HG02938 (cell line): ENCODE measurements around the gene NCOA3.
"Not testable (repeated sequence)": the region's sequence is repeated elsewhere in the genome, so short reads cannot be mapped to it uniquely, and the experiment has no call there.

Source experiments
- ATAC-seq: cut with Tn5 transposase; IDR thresholded peaks from one replicate; pipeline ENCODE4 v1.9.1; 2021; ENCODE audit warnings: mild to moderate bottlenecking, moderate library complexity; ENCODE audit not compliant: unreplicated experiment

The NCOA3 gene

DNA sequence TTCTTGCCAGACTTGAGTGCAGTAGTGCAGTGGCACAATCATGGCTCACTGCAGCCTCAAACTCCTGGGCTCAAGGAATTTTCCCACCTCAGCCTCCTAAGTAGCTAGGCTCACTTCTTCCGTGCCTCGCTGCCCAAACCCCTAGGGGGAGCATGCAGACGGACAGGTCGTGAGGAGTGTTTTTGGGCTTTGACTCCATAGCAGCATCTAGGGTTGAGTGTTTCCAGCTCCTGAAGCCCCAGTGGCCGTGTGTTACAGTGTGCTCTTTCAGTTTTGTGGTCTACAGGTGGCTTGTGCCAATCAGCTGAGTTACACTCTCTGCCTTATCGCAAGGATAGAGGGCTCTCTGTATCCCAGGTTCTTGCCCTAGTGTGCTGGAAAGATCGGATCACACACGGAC is 33.4 kb downstream of the NCOA3 start:
- ATAC-seq: no peak

DNA sequence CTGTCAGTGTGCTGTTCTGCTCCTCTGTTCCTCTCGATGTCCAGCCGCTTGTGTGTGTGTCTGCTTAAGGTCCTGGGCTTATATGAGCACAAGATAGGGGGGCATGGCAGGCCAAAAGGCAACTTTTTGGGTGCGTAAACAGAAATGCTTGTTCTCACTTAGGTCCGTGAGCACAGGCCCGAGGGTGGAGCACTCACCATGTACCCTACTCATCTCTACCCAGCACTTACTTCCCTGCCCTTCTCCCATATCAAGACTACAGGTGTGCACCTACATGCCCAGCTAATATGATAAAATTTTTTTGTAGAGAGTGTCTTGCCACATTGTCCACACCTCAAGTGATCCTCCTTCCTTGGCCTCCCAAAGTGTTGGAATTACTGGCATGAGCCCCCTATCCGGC is 34.3 kb downstream of the NCOA3 start:
- no peak for ATAC-seq

DNA sequence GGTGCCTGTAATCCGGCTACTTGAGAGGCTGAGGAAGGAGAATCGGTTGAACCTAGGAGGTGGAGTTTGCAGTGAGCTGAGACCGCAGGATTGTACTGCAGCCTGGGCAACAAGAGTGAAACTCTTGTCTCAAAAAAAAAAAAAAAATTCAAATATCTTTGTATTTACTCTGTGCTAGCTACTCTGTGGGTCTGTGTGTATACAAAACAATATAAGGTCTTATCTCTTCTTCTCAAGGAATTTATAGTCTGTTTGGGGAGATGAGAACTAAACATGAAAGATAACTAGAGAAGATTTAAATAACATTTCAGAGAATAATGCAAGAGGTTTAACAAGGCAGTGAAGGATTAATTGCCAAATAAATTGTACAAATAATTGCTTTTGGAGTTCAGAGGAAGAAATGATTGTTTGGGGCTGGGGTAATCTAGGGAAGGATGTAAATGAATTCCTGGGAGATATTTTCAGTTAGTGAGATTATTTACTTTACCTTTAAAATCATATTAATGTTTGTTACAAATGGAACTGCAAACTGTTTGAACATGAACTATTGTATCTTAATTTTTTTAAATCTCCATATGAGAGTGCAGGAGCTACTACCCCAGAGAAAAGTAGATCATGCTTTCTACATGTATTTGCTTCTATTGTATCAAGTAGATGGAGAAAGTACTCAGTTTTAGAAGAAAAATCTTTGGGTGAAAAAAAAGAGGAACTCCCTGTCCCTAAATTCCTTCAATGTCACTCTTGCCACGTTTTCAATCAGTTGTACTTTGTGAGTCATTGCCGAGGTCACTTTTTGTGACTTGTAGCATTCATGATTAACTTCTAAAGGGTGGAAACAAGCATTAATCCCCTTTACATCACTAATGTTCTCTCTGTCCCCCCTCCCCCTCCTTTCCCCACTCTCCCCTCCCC is 39.0 kb downstream of the NCOA3 start:
- no peak for ATAC-seq

DNA sequence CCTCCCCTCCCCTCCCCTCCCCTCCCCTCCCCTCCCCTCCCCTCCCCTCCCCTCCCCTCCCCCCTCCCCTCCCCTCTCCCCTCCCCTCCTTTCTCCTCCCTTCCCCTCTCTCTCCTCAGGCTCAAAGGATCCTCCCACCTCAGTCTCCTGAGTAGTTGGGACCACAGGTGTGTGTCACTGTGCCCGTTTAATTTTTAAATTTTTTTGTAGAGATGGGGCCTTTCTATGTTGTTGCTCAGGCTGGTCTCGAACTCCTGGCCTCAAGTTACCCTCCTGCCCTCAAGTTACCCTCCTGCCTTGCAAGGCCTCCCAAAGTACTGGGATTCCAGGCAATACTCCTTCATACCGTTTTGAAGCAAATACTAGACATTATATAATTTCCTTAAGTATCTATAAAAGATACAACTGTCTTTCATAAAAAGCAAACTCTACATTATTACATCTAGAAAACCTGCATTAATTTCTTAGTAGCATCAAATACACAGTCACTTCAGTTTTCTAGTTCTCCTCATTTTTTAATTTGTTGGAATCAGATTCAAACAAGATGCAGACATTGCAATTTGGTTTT is 39.8 kb downstream of the NCOA3 start:
- no peak for ATAC-seq

DNA sequence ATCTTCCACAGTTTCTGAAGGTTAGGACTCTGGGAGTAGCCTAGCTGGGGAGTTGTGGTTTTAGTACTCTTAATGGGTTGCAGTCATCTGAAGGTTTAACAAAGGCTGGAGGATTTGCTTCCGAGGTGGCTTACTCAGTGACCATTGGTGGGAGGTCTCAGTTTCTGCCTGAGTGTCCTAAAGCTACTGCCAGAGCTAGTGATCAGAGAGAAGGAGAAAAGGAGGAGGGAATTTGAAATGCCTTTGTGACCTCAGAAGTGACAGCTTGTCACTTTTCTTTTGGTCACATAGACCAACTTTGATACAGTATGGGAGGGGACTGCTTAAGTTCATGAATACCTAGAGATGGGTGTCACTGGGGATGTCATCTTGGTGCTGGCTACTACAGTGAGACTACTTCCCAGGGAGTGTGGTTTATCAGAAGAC is 41.3 kb downstream of the NCOA3 start:
- no peak for ATAC-seq

DNA sequence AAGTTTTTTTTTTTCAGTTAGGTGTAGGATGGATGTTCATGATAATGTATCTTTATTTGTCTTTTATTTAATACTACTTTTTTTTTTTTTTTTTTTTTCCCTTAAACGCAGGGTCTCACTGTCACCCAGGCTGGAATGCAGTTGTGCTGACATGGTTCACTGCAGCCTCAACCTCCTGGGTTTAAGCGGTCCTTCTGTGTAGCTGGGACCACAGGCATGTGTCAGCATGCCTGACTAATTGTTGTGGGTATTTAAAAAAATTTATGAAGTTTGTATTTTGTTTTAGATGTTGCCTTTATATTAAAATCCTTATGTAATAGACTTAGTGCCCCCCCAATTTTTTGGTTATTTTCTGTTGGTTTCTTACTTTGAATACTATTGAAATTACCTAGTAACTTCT is 42.6 kb downstream of the NCOA3 start:
- no peak for ATAC-seq

DNA sequence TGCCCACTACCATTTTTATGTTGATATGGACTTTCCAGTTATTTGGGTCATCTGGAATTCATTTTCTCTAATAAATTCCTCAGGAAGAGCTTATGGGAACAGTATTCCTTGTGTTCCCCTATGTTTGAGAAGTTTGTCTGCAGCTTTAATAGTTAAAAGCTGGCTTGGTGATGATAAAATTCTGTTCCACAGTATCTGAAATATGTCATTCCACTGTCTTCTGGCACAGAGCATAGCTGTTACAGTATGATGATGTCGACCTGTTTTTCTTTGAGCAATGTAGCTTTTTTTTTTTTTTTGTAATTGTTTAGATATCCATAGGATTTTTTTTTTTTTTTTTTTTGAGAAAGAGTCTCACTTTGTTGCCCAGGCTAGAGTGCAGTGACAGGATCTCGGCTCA is 43.2 kb downstream of the NCOA3 start:
- no peak for ATAC-seq

DNA sequence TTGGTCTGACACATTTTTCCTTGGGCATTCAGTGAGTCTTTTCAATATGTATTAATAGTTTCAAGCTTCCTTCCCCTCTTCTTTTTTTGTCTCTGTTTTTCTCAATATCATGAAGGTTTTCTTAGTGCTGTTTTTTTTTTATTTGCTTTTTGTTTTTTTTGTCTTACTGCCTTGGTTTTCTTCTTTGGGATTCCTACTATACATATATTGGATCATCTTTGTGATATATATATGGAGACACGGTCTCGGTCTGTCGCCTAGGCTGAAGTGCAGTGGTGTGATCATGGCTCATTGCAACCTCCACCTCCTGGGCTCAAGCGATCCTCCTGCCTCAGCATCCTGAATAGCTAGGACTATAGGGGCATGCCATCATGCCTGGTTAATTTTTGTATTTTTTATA is 43.8 kb downstream of the NCOA3 start:
- no peak for ATAC-seq

DNA sequence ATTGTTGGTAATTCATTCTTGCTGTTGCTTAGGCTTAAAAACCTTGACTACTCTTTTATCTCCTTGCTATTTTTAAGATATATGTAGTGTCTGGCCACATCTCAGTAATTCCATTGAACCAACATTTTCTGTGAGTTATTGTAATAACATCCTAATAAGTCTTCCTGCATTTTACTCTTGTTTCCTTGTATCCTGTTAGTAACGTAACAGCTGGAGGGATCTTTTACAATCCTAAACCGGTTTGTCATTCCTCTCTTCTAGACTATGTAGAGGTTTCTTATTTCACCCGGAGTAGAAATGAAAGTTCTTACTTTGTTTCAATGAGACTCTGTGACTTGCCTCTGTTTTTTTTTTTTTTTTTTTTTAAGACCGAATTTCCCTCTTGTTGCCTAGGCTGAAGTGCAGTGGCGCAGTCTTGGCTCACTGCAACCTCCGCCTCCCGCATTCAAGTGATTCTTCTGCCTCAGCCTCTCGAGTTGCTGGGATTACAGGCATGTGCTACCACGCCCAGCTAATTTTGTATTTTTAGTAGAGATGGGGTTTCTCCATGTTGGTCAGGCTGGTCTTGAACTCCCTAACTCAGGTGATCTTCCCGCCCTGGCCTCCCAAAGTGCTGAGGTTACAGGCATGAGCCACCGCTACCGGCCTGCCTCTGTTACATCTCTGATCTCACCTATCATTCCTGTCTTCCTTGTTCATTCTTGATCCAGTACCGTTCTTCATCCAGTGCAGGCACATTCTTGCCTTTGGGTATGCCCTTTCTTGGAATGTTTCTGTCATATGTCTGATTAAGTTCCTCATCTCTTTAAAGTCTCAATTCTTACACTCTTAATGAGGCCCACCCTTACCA is 44.7 kb downstream of the NCOA3 start:
- ATAC-seq: no peak

DNA sequence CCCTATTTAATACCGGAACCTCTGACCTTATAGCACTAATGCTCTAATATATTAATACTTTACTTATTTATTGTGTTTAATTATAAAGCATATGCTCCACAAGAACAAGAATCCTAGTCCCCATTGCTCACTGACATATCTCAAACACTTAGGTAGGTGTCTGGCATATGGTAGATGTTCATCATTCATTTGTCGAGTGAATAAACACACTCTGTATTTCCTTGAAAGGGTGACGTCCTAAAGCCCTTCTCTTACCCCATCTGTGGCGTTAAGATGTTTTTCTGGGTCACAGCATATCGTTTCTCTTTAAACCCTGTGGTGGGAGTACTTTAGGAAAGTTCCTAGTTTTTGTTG is 45.3 kb downstream of the NCOA3 start:
- no peak for ATAC-seq

DNA sequence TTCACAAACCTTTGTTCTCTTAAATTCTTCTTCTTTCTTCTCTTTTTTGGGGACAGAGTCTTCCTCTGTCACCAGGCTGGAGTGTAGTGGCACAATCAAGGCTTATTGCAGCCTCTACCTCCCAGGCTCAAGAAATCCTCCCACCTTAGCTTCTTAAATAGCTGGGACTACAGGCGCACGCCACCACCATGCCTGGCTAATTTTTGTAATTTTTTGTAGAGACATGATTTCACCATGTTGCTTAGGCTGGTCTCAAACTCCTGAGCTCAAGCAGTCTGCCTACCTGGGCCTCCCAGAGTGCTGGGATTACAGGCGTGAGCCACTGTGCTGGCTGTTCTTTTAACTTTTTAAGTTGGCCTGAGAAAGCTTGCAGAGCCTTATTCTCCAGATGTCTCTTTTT is 48.0 kb downstream of the NCOA3 start:
- ATAC-seq: no peak

DNA sequence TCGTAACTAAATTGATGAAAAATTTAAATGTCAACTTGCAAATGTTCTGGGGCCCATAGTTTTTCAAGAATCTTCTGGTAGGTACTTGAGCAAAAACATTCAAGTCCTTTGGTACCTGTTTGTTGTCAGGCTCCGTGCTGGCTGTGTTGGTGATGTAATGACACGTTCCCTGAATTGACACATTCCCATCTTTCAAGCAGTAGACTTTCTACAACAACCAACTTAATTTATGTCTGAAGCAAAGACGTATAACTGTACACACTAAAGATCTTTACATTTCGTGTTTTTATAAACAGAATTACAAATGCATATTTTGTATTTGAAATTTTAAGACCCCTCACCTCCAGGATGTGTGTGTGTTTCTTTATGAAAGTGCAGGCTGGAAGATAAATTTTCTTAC is 49.5 kb downstream of the NCOA3 start:
- ATAC-seq: no peak

DNA sequence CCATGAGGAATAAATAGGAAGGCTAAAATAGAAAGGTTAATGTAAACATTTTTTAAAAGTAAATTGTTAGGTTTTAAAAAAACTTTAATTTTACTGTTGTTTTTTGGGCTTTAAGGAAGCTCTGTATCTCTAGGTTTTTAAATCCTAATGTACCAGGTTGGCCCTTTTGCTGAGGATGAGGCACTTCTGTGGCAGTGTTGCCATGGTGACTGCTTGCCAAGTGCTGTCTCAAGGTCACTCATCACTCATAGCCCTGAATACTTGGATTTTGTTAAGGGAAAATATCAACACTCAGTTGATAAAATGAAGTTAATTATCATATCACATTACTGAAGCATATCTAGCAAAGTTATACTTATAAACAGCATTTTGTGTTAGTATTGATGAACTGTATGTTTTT is 50.2 kb downstream of the NCOA3 start:
- ATAC-seq: no peak

DNA sequence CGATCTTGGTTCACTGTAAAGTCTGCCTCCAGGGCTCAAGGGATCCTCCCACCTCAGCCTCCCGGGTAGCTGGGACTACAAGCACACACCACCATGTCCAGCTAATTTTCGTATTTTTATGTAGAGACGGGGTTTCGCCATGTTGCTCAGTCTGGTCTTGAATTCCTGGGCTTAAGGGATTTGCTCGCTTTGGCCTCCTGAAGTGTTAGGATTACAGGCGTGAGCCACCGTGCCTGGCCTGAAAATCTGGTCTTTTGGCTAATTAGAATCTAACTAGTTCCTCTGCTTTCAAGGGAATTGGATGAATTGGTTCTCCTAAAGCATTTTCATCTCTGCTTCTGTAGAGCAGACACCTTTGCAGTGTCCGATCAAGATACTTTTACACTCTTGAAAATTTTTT is 51.3 kb downstream of the NCOA3 start:
- no peak for ATAC-seq

DNA sequence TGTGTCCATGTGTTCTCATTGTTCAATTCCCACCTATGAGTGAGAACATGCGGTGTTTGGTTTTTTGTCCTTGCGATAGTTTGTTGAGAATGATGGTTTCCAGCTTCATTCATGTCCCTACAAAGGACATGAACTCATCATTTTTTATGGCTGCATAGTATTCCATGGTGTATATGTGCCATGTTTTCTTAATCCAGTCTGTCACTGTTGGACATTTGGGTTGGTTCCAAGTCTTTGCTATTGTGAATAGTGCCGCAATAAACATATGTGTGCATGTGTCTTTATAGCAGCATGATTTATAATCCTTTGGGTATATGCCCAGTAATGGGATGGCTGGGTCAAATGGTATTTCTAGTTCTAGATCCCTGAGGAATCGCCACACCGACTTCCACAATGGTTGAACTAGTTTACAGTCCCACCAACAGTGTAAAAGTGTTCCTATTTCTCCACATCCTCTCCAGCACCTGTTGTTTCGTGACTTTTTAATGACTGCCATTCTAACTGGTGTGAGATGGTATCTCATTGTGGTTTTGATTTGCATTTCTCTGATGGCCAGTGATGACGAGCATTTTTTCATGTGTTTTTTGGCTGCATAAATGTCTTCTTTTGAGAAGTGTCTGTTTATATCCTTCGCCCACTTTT is 52.0 kb downstream of the NCOA3 start:
- not testable (repeated sequence) for ATAC-seq

DNA sequence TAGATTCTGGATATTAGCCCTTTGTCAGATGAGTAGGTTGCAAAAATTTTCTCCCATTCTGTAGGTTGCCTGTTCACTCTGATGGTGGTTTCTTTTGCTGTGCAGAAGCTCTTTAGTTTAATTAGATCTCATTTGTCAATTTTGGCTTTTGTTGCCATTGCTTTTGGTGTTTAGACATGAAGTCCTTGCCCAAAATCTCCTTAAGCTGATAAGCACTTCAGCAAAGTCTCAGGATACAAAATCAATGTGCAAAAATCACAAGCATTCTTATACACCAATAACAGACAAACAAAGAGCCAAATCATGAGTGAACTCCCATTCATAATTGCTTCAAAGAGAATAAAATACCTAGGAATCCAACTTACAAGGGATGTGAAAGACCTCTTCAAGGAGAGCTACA is 52.6 kb downstream of the NCOA3 start:
- ATAC-seq: not testable (repeated sequence)

DNA sequence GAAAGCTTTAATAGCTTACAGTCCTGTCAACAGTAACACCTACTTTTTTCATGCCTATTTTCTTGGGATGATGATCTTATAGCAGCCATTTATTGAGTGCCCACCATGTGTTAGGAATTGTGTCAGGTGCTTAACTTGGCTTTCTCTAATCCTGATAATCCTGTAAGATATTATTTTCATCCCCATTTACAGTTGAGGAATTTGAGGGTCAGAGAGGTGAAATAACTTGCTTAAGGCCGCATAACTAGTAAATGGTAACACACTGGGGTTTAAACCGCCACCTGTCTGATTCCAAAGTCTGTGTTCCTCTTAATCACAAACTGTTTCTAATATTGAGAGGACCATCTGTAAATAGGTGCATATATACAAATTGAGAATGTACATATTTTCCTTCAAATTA is 55.5 kb downstream of the NCOA3 start:
- no peak for ATAC-seq

DNA sequence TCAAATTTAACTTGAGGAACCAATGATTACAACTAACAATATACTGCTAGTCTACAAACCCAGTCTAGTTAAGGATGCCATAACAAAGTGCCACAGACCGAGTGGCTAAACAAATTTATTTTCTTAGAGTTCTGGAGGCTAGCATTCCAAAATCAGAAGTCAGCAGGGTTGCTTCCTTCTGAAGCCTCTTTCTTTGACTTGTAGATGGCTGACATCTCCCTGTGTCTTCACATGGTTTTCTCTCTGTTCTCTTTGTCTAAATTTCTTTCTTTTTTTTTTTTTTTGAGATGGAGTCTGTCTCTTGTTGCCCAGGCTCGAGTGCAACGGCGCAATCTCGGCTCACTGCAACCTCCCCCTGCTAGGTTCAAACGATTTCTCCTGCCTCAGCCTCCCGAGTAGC is 56.1 kb downstream of the NCOA3 start:
- no peak for ATAC-seq

DNA sequence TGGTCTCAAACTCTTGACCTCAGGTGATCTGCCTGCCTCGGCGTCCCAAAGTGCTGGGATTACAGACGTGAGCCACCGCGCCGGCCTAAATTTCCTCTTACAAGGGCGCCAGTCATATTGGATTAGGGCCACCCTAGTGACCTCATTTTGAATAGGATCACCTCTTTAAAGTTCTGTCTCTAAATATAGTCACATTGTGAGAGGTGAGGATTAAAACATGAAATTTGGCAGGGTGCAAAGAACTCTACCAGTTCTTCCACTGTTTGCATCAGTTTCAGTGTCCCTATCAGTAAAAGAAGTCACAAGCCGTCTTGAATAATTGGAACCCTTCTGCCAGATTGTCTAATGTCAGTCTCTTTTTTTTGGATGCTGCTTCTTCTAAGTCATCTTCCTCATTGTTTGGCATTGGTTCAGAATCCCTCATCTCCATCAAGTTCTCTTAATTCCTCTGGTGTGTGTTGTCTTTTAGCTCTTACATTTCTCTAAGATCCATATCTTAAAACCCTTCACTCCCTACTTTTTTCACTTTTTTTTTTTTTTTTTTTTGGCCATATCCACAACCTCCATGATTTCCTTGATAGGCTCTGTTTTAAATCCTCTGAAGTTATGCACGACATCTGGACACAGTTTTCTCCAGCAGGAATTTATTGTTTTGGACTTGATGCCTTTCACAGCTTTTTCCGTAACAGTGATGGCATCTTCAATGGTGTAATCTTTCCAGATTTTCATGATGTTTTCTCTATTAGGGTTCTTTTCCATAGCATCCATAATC is 56.8 kb downstream of the NCOA3 start:
- no peak for ATAC-seq

DNA sequence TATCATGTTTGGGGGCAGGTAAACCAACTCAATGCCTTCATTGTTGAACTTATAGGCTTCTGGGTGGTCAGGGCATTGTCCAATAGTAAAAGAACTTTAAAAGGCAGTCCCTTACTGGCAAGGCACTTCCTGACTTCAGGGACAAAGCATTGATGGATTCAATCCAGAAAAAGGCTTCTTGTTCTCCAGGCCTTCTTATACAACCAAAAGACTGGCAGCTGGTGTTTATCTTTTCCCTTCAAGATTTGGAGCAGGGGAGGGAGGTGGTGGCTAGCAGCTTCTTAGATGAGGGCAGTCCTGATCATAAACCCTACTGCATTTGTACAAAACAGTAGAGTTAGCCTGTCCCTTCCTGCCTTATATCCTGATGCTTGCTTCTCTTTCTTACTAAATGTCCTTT is 57.5 kb downstream of the NCOA3 start:
- ATAC-seq: no peak

DNA sequence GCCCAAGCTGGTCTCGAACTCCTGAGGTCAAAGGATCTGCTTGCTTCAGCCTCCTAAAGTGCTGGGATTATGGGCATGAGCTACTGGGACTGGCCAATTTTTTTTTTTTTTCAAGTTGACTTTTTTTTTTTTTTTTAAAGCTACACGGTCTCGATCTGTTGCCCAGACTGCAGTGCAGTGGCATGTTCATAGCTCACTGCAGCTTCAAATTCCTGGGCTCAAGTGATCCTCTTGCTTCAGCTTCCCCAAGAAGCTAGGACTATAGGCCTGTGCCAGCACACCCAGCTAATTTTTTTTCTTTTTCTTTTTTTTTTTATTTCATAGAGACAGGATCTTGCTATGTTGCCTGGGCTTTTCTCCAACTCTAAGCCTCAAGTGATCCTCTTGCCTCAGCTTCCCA is 59.5 kb downstream of the NCOA3 start:
- ATAC-seq: no peak
